ENCODE measurements around the gene FZR1.
A peak's percentile ranks its signal among the peaks of the same experiment; 100 is the strongest.
"Not testable (repeated sequence)": the region's sequence is repeated elsewhere in the genome, so short reads cannot be mapped to it uniquely, and the experiment has no call there.

The FZR1 gene

GRCh38 chr19:3496392-3497273 is 9.5 kb upstream of the FZR1 start:
- DNase-seq (ENCODE audit: low spot score): no peak

GRCh38 chr19:3497757-3498520 is 8.2 kb upstream of the FZR1 start:
- DNase-seq (ENCODE audit: low spot score): no peak

- no peak for DNase-seq (ENCODE audit: low spot score)
Observed at GRCh38 chr19:3499738-3500428, 6.2 kb upstream of the FZR1 start.

GRCh38 chr19:3500429-3501101 is 5.5 kb upstream of the FZR1 start, which contains the start of gene DOHH:
DOHH (minus strand) TSS chr19:3500674; CDS start chr19:3496814, 3,860 bp downstream.
- peak; percentile 99 for DNase-seq (ENCODE audit: low spot score)

- DNase-seq (ENCODE audit: low spot score): no peak
Observed at GRCh38 chr19:3501780-3502179, 4.3 kb upstream of the FZR1 start.

- DNase-seq (ENCODE audit: low spot score): no peak
Observed at GRCh38 chr19:3503036-3503572, 3.0 kb upstream of the FZR1 start.

GRCh38 chr19:3504735-3505134 is 1.4 kb upstream of the FZR1 start:
- DNase-seq (ENCODE audit: low spot score): no peak

GRCh38 chr19:3506384-3507340 is 551 bp downstream of the FZR1 start:
- peak; percentile 24 for DNase-seq (ENCODE audit: low spot score)

GRCh38 chr19:3507371-3508120 is 1.4 kb downstream of the FZR1 start:
- peak; percentile 21 for DNase-seq (ENCODE audit: low spot score)

GRCh38 chr19:3508121-3508661 is 2.1 kb downstream of the FZR1 start:
- DNase-seq (ENCODE audit: low spot score): not testable (repeated sequence)

- no peak for DNase-seq (ENCODE audit: low spot score)
Observed at GRCh38 chr19:3508771-3509535, 2.8 kb downstream of the FZR1 start.

GRCh38 chr19:3509566-3509989 is 3.5 kb downstream of the FZR1 start:
- peak; percentile 57 for DNase-seq (ENCODE audit: low spot score)

GRCh38 chr19:3510727-3511126 is 4.6 kb downstream of the FZR1 start:
- no peak for DNase-seq (ENCODE audit: low spot score)

- DNase-seq (ENCODE audit: low spot score): no peak
Observed at GRCh38 chr19:3511506-3512251, 5.6 kb downstream of the FZR1 start.

- DNase-seq (ENCODE audit: low spot score): no peak
Observed at GRCh38 chr19:3512562-3513228, 6.6 kb downstream of the FZR1 start.

- DNase-seq (ENCODE audit: low spot score): no peak
Observed at GRCh38 chr19:3513229-3514140, 7.4 kb downstream of the FZR1 start.

All from AG08395 (cell line).